DMS153 treated with DMSO at 0.1 percent for 48 hours (cell line): Measurements from ENCODE around the gene COBL.

Experiments used
- DNase-seq: peaks from one replicate; lab custom pipeline; 2025; ENCODE audit not compliant: unreplicated experiment; lab: John Stamatoyannopoulos, UW

Gene COBL

DNA sequence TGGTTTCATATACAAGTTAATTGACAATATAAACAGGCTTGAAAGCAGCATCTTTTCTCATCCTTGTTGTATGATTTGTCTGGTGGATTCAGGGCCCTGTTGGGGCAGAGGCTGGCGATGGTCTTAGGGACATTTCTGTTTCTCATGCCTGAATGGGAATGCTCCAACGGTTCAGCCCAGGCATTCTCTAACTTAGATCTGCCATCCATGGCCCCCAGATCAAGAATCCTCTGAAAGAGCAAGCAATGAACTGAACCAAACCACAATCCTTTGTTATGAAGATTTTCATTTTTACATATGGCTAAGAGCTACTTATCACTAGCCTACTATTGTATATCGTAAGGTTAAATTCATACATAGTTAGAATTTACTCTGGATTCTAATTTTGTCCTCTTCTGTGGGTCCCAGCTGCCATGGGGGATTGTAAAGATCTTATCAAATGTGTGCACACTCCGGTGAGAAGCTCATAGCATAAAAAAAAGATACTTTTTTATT lies 163.9 kb downstream of the COBL start:
- DNase-seq, result no peak

DNA sequence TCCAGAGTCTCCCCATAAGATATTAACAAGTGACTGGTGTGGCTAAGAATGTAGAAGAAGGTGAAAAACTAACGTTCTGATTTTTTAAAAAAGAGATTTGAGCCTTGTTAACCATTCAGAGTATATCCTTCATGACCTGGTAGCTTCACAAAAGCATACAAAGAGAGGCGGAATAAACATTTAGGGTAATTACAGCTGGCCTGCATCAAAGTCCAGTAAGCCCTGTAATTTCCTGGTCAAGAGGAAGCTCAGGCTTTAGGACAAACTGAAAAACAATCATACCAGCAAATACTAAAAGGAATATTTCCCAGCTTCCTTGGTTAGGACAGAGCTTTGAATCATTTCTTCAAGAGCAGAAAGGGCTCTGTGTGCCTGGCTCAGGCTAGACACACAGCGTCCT lies 165.2 kb downstream of the COBL start:
- DNase-seq, result no peak

DNA sequence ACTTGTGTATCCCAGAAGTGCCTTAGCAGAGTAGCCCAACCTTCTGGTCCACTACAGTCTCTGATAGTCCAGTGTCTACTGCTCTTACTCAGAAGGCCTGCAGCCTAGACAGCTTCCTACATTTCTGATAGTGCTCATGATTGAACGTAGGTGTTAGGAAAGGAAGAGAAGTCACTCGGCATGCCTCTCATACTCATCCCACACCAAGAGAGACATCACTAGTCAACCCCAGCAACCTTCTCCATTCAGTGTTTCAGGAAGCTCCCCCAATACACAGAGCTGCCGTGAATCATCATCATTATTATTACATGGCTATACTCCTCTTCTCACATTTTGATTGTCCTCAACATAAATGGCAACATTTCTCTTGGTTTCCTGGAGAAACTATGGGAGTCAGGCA lies 166.4 kb downstream of the COBL start:
- DNase-seq, result no peak

DNA sequence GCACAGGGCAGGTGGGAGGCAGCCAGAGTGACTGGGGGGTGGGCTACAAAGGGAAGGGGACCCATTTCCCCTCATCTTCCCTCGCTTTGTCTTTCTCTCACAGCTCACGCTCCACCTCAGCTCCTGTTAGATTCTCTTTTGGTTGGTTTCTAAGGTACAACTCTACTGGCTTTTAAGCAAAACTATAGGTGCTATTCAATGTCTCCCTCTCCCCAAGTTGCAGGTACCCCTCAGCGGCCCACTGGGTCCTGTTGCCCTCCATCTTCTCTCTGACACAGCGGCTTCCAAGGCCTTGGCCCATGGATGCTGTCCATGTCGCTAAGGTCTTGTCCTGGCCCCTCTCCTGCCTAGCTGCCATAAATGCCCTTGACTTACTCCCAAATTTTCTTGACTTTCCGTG lies 168.4 kb downstream of the COBL start:
- no peak for DNase-seq

DNA sequence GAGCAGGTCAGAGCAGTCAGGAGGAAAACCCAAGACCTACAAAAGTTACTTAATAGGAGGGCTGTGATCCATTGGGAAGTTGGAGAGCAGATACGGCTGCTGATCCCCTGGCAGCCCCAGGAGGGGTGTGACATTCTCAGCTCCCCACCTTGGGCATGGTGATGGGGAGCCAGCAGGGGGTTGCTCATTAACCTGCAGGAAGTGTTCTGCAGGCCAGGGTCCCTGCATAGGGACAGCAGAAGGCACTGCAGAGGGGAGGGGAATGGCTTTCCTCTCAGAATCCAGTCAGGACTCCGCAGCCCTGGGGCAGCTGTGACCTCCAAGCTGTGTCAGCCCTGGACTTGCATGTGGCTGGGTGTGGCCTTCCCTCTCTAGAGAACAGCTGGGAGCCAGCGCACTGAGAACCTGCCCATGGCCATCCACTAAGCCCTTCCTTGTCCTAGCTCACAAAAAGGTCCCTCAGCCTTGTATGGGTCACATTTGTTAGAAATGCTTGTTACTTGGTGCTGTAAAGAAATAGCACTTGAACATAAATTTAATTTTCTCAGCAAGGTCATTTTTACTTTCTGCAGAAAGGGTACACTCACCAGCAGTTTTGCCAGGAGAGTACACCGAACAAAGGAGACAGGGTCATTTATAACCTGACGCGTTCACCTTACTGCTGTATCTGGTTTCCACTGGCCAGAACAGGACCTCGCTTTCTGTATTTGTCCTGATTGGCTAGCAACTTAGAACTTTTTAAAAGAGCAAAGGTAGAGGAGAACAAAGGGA lies 169.6 kb downstream of the COBL start:
- DNase-seq, result no peak

DNA sequence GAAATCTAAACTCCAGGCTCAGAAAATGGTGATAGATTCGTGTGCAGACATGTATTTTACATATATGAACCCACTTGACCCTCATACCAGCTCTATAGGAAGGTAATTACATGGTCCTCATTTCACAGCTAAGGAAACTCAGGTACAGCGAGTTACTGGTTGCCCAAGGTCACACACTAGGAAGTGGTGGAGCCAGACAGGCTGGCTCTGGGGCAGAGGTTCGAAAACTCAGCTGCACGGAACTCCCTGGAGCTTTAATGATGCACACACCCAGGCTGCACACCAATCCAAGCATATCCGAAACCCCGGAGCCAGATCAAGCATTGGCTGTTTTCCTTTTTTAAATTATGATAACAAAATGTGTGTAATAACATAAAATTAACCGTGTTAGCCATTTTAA lies 172.4 kb downstream of the COBL start:
- no peak for DNase-seq

DNA sequence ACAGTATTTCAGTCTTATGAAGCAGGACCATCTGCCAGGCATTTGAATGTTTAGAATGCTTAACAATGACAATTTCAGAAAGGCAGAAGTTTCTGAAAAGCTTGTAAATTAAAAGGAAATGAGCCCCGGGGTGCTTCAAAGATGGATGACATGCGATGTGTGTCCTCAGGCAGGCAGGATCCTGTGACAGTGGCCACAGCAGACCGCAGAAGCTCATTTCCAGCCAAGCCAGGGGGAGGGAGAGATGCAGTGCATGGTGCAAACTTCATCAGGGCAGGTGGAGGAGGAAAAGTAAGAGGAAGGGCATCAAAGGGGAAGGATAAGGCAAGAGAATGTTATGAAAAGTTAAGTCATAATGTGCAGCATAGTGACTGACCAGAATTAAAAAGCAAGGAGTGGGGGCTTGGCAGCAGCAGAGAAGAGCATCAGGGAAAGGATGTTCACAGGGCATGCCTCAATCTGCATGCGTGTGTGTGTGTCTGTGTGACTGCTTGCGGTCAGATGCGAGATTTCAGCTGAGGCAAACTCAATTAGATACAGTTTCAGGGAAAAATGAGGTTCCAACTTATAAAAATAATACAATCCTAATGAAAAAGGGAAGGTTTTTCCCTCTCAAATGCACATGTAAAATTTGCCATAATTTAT lies 173.7 kb downstream of the COBL start:
- no peak for DNase-seq

DNA sequence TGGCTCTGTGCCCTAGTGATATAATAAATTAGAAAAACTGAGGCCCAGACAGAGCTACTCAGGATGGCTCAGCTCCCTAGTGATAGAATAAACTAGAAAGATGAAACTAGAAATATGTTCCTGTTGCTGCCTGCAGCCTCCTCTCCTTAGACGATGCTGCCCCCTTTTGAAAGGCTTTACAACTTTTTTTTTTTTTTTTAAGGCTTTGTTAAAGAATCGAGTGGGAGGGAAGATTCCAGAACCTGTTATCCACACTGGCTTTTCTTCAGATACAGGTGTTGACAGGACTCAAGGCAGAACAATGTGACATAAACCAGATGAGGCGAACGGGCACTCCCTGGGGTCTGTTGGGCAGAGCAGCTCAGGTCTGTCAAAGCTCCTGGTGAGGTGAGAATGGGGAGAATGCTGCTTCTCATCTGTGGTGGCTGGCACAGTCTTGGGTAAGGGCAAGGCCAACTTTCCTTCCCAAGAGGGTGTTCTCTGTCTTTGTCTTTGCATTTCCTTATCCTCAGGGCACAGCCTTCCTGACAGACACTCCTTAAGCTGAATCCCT lies 175.1 kb downstream of the COBL start:
- DNase-seq, result peak; percentile 83

DNA sequence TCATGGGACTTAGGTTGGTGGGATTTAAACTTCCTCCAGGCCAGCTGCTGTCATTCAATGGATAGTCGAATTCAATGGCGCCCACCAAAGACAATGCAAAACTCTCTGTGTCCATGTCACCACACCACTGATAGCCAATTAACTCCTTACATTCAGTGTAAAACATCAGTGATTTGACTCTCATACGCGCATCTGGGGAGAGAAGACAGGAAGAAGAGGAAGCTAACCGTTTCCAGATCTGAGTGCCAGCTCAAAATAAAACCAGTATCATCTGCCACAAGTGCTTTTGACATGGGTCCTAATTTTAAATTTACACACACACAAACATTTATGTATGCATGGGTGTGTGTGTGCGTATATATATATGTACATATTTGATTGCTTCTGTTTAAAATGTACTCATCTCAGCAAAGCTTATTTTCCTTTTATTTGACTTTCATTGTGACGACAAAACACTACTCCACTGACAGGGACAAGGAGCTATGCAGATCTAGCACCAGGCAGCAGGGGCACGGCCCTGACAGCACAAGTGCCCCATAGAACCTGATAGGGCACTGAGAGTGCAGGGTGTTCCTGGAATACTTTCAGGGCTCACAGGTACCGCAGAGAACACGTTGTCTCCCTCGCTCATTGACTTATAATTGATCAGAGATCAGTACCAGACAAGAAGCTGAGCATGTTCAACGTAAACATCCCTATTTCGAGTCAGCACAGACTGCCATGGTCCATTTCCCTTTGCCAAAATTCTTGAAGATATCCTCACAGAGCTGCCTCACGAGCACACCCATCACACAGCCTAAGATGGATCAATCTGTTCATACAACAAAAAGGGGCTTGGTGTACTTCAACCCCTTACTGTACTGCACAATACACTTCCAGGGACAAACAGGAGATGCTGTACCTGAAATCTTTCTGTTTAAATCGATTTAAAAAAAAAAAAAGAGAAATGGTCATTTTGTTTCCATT lies 176.1 kb downstream of the COBL start:
- DNase-seq, result peak; percentile 69

DNA sequence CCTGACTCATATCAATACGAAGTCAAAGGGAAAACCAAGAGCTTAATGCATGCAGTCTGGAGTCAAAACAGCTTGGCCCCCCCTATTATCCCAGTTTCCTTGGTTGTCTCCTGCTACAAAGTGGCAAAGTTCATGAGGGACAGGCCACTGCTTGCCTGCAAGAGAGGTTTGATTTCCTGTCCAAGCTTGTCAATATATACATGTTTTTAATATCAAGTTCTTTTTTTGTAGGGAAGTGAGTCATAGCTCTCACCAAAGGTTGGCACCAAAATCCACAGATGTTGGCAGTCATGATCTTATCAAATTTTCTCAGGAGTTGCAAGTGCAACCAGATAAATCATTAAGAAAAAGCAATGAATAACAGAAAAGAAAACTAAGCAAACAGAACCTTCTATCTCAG lies 176.8 kb downstream of the COBL start:
- DNase-seq, result peak; percentile 64

DNA sequence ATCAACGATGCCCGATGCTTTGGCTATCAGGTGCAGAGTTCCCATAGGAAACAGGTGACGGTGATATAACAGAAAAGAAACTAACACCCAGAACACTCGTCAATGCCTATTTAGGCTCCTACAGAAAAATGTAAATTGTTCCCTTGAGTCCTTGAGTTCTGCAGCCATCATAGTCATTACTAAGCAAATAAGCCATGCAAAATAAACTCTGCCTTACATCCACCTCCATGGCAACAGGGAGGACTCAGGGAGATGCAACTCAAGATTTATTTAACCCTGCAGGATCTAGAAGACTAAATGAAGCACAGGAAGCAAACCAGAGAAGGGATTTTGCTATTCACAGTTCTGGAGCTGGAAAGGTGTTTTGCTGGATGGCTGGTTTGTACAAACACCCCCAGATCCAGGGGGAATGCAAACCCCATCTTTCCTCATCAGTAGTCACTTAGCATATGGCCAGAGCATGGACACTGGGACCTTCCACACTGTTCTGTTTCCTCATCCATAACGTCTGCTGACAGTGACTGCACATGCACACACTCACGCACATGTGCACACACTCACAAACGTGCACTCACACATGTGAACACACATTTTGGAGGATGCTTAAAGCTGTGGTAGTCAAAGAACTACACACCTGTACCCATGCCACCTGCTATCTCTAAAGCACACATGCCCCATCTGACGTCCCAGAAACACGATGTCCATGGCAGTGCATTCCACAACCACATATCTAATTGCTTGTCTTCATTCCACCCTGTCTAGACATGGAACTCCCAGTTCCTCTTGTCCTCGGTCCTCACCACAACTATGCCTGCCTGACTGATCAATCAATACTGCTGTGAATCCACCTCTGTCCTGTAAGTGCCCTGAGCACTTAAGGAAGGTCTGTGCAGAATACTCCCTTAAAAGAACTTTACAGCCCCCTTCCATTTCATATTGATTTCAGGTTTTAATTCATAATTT lies 178.2 kb downstream of the COBL start:
- peak; percentile 98 for DNase-seq

DNA sequence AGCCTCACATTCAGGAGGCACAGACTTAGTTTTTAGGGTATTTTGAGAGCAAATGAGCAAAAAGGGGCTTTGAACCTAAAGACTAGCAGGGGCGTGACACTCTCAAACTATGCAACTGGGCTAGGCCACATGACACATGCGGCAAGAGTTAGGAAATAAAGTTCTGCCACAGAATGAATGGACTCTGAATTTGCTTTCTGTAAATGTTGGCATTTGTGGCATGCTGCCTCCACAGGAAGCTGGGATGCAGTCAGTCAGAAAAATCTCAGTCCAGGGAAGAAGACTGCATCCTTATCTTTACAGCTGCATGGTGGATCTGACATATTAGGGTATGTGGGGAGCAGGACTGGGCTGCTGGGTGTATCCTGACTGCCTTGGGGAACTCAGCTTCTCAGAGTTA lies 181.0 kb downstream of the COBL start:
- DNase-seq, result no peak

DNA sequence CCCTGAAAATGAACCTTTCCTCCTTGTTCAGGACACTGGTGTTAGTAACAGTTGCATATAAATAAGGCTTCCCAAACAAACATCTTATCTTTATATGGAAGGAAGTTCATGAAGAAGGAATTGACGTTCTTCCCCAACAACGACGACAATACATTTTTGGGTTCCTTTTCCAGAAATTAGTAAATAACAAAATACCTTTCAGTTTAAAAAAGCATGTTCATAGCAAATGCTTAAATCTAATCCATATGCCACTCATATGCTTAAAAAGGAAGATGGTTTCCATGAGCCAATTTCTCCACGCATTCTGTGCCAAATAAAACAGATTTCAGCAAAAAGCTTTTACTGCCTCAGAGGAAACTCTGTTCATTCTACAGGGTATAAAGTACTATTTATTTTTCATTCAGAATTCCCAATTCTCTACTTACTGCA lies 182.6 kb downstream of the COBL start:
- no peak for DNase-seq

DNA sequence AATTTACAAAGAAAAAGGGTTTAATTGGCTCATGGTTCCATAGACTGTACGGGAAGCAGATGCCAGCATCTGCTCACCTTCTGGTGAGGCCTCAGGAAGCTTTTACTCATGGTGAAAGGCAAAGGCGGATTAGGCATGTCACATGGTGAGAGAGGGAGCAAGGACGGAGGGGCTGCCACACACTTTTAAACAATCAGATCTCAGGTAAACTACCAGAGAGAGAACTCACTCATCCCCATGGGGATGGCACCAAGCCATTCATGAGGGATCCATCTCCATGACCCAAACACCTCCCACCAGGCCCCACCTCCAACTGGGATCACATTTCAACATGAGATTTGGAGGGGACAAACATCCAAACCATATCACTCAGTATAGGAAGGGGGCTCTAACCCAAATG lies 183.9 kb downstream of the COBL start:
- no peak for DNase-seq

DNA sequence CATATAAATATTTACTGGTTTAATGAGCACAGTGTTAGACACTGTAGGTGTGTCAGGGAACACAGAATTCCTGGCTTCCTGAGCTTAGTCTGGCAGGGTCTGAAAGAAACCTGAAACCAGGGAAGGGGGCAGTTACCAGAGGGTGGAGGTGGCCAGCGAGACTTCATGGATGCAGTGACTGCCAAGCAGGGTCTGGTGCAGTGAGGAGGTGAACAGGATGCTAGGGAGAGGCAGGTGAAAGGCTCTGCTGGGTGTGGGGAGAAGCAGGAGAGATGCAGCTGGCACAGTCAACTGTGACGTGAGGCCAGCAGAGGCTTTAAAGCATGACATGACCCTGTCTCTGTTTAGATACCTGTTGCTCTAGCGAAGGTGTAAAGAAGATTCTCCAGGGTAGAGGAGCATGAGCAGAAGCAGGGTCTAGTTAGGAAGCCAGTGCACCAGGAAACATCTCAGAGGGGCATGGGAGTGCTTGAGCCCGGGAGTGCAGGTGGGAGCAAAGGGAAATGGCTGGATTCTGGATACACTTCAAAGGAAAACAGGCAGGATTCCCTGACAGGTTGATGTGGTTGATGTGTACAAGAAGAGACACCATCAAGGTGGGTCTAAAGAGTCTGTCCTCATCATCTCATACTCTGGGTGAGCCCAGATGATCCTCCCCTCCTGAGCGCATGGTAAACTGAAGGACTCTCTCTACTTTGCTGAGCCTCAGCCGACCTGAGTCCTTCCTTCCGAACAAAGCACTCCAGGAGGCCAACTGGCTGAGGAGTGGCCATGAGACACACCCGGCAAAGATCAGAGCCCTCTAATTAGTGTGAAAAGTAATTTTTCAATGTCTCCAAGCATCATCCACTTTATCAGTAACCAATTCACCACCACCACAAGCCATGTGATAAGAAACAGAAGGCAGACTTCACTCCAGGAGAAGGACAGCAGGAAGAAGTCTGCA lies 186.8 kb downstream of the COBL start:
- no peak for DNase-seq

DNA sequence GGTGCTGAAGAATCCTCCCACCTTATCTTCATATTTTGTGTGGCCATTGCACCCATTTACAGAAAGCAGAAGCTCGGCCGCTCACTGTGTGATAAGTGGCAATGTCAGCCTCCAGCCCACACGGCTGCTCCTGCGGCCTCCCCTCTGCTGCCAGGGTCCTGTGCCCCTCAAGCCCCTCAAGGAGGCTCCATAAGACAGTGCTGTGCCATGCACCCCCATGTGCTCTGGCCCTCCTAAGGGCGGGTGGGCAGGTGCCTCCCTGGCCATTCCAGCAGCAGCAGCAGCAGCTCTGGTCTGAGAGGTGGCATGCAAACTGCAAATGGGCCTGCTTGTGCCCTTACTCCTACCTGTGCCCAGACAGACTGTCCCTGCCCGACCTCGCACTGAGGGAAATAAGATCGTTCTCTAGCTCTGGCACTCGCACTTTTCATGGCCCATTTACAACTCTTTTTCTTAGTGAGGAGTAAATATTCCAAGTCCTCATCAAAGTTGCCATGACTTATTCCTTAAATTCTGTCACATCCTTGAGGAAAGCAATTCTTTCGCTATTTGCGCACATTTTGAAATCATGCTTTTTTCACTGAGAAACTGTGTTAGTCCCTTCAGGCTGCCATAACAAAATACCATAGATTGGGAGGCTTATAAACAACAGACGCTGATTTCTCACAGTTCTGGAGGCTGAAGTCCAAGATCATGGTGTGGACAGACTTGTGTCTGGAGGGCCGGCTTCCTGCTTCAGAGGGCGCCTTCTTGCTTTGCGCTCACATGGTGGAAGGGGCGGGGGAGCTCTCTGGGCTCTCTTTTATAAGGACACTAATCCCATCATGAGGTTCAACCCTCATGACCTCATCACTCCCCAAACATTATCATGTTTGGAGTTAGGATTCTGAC lies 187.8 kb downstream of the COBL start:
- no peak for DNase-seq

DNA sequence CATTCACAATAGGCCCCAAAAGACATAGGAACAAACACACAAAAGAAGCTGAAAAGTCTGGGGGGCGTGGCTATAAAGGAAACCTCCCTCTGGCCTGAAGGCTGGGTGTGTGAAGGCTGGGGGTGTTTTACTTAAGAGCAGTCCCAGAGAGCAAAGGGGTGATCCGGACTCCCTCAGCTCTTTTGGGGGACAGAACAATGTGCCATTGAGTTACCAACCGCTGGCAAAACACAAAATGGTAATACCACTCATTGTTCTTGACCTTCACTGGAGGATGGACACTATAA lies 189.0 kb downstream of the COBL start:
- no peak for DNase-seq
